H1 (cell line): ENCODE measurements around the gene ARHGAP12. TPM values are rescaled to one million over a fixed set of nuclear protein-coding genes. Genes with fewer than 3 reads are reported as not detected.

Experiments
- CTCF ChIA-PET: fragments of 300-600 bp; sonication (Branson Sonifier 250); formaldehyde crosslinking; loops from one replicate; lab custom pipeline; 2021; ENCODE audit not compliant: partially characterized antibody; lab: Charles Lee
- POLR2A ChIA-PET: fragments of 300-600 bp; sonication (Branson Sonifier 250); formaldehyde crosslinking; loops from one replicate; lab custom pipeline; 2021; ENCODE audit warnings: inconsistent platforms; ENCODE audit not compliant: partially characterized antibody; lab: Charles Lee
- DNase-seq, 2 experiments: peaks; one replicate each; pipeline versions ENCODE4 v3.0.0 to v3.0.0-alpha.2; 2010 to 2022; ENCODE audit warnings: low spot score in 2 of 2, low read depth in 1 of 2, mixed read lengths in 1 of 2
- FAIRE-seq: peaks from 2 replicates; lab custom pipeline; 2011; peaks lifted over from hg19 to GRCh38; lab: Jason Lieb, UNC
- H2AFZ ChIP-seq: 2 replicates; pipeline ENCODE4 v1.8.1; 2012; ENCODE audit warnings: low read length, inconsistent platforms
- H2AK5ac ChIP-seq: 2 replicates; pipeline ENCODE4 v1.6.1; 2013; ENCODE audit warnings: low read depth, low read length
- H2BK120ac ChIP-seq: replicated peaks from 2 replicates; pipeline ENCODE3; 2013; ENCODE audit warnings: low read depth, low read length, inconsistent platforms
- H2BK12ac ChIP-seq: 2 replicates; pipeline ENCODE4 v1.6.1; 2013; ENCODE audit warnings: low read depth, low read length
- H2BK15ac ChIP-seq: 2 replicates; pipeline ENCODE4 v1.6.1; 2013; ENCODE audit warnings: low read length
- H2BK20ac ChIP-seq: 2 replicates; pipeline ENCODE4 v1.6.1; 2013; ENCODE audit warnings: low read length
- H2BK5ac ChIP-seq: 2 replicates; pipeline ENCODE4 v1.6.1; 2013; ENCODE audit warnings: low read depth, low read length
- H3K14ac ChIP-seq: 2 replicates; pipeline ENCODE4 v1.6.1; 2013; ENCODE audit warnings: inconsistent platforms; ENCODE audit not compliant: insufficient read length
- H3K18ac ChIP-seq: 2 replicates; pipeline ENCODE4 v1.6.1; 2013; ENCODE audit warnings: low read length; ENCODE audit errors: extremely low read depth
- H3K23ac ChIP-seq: 2 replicates; pipeline ENCODE4 v1.6.1; 2013; ENCODE audit warnings: inconsistent platforms; ENCODE audit not compliant: insufficient read length
- H3K23me2 ChIP-seq: 2 replicates; pipeline ENCODE4 v1.6.1; 2013; ENCODE audit warnings: low read depth, low read length
- H3K27ac ChIP-seq: 2 replicates; pipeline ENCODE4 v1.6.1; 2011; ENCODE audit warnings: low read depth, low read length, inconsistent platforms
- H3K27me3 ChIP-seq, 4 experiments: replicated peaks in 1 of 4; 1 replicate in 1 of 4; 2 replicates in 3 of 4; pipeline versions ENCODE4 v1.6.1 to v1.8.1; 2011 to 2013; ENCODE audit warnings: low read length in 3 of 4, mild to moderate bottlenecking in 3 of 4, inconsistent platforms in 2 of 4, mixed read lengths in 2 of 4, moderate library complexity in 1 of 4; ENCODE audit not compliant: control insufficient read depth in 3 of 4, insufficient read depth in 3 of 4; ENCODE audit errors: extremely low read depth in 1 of 4
- H3K36me3 ChIP-seq, 4 experiments: 2 replicates each; pipeline versions ENCODE4 v1.6.1 to v1.8.1; 2011 to 2013; ENCODE audit warnings: mild to moderate bottlenecking in 4 of 4, low read length in 3 of 4, moderate library complexity in 2 of 4, control low read depth in 1 of 4, inconsistent platforms in 1 of 4; ENCODE audit not compliant: insufficient read depth in 4 of 4, control insufficient read depth in 2 of 4
- H3K4ac ChIP-seq: replicated peaks from 2 replicates; pipeline ENCODE3; 2013; ENCODE audit warnings: low read length, low read depth, mixed read lengths, inconsistent platforms; ENCODE audit not compliant: insufficient read length
- H3K4me1 ChIP-seq, 4 experiments: replicated peaks in 1 of 4; 1 replicate in 1 of 4; 2 replicates in 3 of 4; pipeline versions ENCODE4 v1.6.1 to v1.8.1; 2011 to 2013; ENCODE audit warnings: low read length in 3 of 4, inconsistent platforms in 2 of 4, mixed read lengths in 1 of 4; ENCODE audit not compliant: insufficient read depth in 4 of 4, control insufficient read depth in 3 of 4
- H3K4me2 ChIP-seq, 2 experiments: 2 replicates each; pipeline versions ENCODE4 v1.6.1 to v1.8.1; 2011 to 2013; ENCODE audit warnings: low read depth in 2 of 2, low read length in 2 of 2, control low read depth in 1 of 2, inconsistent platforms in 1 of 2, mild to moderate bottlenecking in 1 of 2; ENCODE audit not compliant: insufficient read depth in 1 of 2
- H3K4me3 ChIP-seq, 4 experiments: fragments of 200-600, 300-600 bp in 1 of 4; sonication (generic), shearing (Covaris generic), sonication (Bioruptor Twin) in 1 of 4; 2 replicates each; pipeline versions ENCODE4 v1.5.1 to v1.8.1; 2011 to 2016; ENCODE audit warnings: low read length in 4 of 4, low read depth in 3 of 4, control low read depth in 2 of 4, inconsistent platforms in 2 of 4, mild to moderate bottlenecking in 2 of 4, mixed read lengths in 1 of 4, moderate library complexity in 1 of 4; ENCODE audit not compliant: insufficient read depth in 2 of 4; ENCODE audit errors: extremely low read depth in 1 of 4
- H3K56ac ChIP-seq: replicated peaks from 2 replicates; pipeline ENCODE3; 2013; ENCODE audit warnings: low read depth, mild to moderate bottlenecking, mixed read lengths, low read length, inconsistent platforms; ENCODE audit not compliant: insufficient read length
- H3K79me1 ChIP-seq: 2 replicates; pipeline ENCODE4 v1.6.1; 2013; ENCODE audit warnings: low read depth, low read length, control low read depth
- H3K79me2 ChIP-seq, 2 experiments: 2 replicates each; pipeline versions ENCODE4 v1.6.1 to v1.8.1; 2012 to 2013; ENCODE audit warnings: low read length in 2 of 2, mild to moderate bottlenecking in 2 of 2, inconsistent platforms in 1 of 2; ENCODE audit not compliant: insufficient read depth in 2 of 2, control insufficient read depth in 1 of 2
- H3K9ac ChIP-seq, 4 experiments: replicated peaks in 1 of 4; 1 replicate in 1 of 4; 2 replicates in 3 of 4; pipeline versions ENCODE4 v1.6.1 to v1.8.1; 2011 to 2013; ENCODE audit warnings: low read depth in 3 of 4, low read length in 3 of 4, control low read depth in 2 of 4, mild to moderate bottlenecking in 2 of 4, moderate library complexity in 2 of 4, inconsistent platforms in 1 of 4; ENCODE audit errors: extremely low read depth in 1 of 4
- H3K9me3 ChIP-seq, 2 experiments: 2 replicates each; pipeline versions ENCODE4 v1.6.1 to v1.8.1; 2012 to 2013; ENCODE audit warnings: mild to moderate bottlenecking in 2 of 2, moderate library complexity in 2 of 2, control low read depth in 1 of 2, inconsistent platforms in 1 of 2, low read depth in 1 of 2, low read length in 1 of 2, mixed read lengths in 1 of 2; ENCODE audit not compliant: insufficient read depth in 2 of 2
- H4K20me1 ChIP-seq, 2 experiments: replicated peaks in 1 of 2; 2 replicates each; pipeline versions ENCODE3 to v1.8.1; 2011 to 2013; ENCODE audit warnings: inconsistent platforms in 2 of 2, low read length in 2 of 2, mild to moderate bottlenecking in 1 of 2; ENCODE audit not compliant: insufficient read depth in 2 of 2, control insufficient read depth in 1 of 2
- H4K5ac ChIP-seq: 2 replicates; pipeline ENCODE4 v1.6.1; 2013; ENCODE audit warnings: low read length, low read depth, mixed read lengths, inconsistent platforms; ENCODE audit not compliant: insufficient read length
- H4K8ac ChIP-seq: 2 replicates; pipeline ENCODE4 v1.8.0; 2013; ENCODE audit warnings: mild to moderate bottlenecking, moderate library complexity, low read length, inconsistent platforms; ENCODE audit not compliant: insufficient read depth; ENCODE audit errors: extremely low read depth
- H4K91ac ChIP-seq: replicated peaks from 2 replicates; pipeline ENCODE3; 2013; ENCODE audit warnings: low read length, mixed read lengths, inconsistent platforms; ENCODE audit not compliant: insufficient read length
- CEBPB ChIP-seq: IDR thresholded peaks from 2 replicates; pipeline ENCODE4 v1.6.1; 2012; ENCODE audit warnings: low read depth, low read length
- JUN ChIP-seq: IDR thresholded peaks from 2 replicates; pipeline ENCODE4 v1.6.1; 2011; ENCODE audit warnings: low read depth, mild to moderate bottlenecking, improper control_type of control experiment, low read length
- JUND ChIP-seq: IDR thresholded peaks from 2 replicates; pipeline ENCODE4 v1.6.1; 2011; ENCODE audit warnings: mild to moderate bottlenecking, improper control_type of control experiment, low read length
- MAX ChIP-seq: IDR thresholded peaks from 2 replicates; pipeline ENCODE4 v1.6.1; 2012; ENCODE audit warnings: inconsistent platforms
- POU5F1 ChIP-seq: IDR thresholded peaks from 2 replicates; pipeline ENCODE4 v1.6.1; 2011; ENCODE audit warnings: low read depth, mild to moderate bottlenecking, low read length, moderate library complexity
- RFX5 ChIP-seq: IDR thresholded peaks from 2 replicates; pipeline ENCODE4 v1.6.1; 2011; ENCODE audit warnings: low read depth, low read length, improper control_type of control experiment, borderline replicate concordance
- RXRA ChIP-seq: IDR thresholded peaks from 2 replicates; pipeline ENCODE4 v1.6.1; 2011; ENCODE audit warnings: low read depth, mild to moderate bottlenecking, low read length, moderate library complexity; ENCODE audit not compliant: insufficient read depth
- SAP30 ChIP-seq: fragments of 300-600 bp; sonication (generic); IDR thresholded peaks from 2 replicates; pipeline ENCODE4 v1.7.1; 2012; ENCODE audit warnings: low read length, moderate library complexity, mild to moderate bottlenecking, inconsistent platforms; ENCODE audit not compliant: insufficient read depth, insufficient replicate concordance
- SIN3A ChIP-seq, 2 experiments: IDR thresholded peaks in 1 of 2; conservative IDR thresholded peaks in 1 of 2; 2 replicates each; pipeline ENCODE4 v1.6.1; 2011 to 2012; ENCODE audit warnings: low read length in 2 of 2, improper control_type of control experiment in 1 of 2, low read depth in 1 of 2, mild to moderate bottlenecking in 1 of 2
- SP2 ChIP-seq: IDR thresholded peaks from 2 replicates; pipeline ENCODE4 v1.6.1; 2012; ENCODE audit warnings: mild to moderate bottlenecking, low read length, inconsistent platforms
- TAF7 ChIP-seq: optimal IDR thresholded peaks from 2 replicates; pipeline ENCODE3; 2011; ENCODE audit warnings: low read depth, mild to moderate bottlenecking, inconsistent platforms, low read length, moderate library complexity, borderline replicate concordance
- WGBS, 2 experiments: shearing (Covaris generic) in 1 of 2; methylation state at CpG; one replicate each; pipeline versions ENCODE4 v1.1.6 to v1.1.7; 2013 to 2015; ENCODE audit warnings: low lambda C conversion rate in 2 of 2, mixed read lengths in 2 of 2, inconsistent platforms in 1 of 2, low coverage in 1 of 2, missing lambda C conversion rate in 1 of 2; ENCODE audit not compliant: insufficient replicate concordance in 2 of 2, insufficient coverage in 1 of 2, insufficient read length in 1 of 2; ENCODE audit errors: extremely low coverage in 1 of 2, missing lambda C conversion rate in 1 of 2; 5-methylcytosine and 5-hydroxymethylcytosine counted together
- polyA plus RNA-seq, 7 experiments: library from polyadenylated mRNA; depleted of rRNA in 3 of 7; stranded (reverse) in 5 of 7; unstranded in 2 of 7; fragments of >200 nt in 5 of 7; fragments of 200-250 nt in 2 of 7; gene quantifications; 1 replicate in 5 of 7; 2 replicates in 1 of 7; 4 replicates in 1 of 7; pipeline versions ENCODE4 v1.2.1 to v1.2.3, GENCODE V29; 2011 to 2013; ENCODE audit warnings: missing spikeins in 2 of 7, mixed read lengths in 2 of 7
- total RNA-seq: library from RNA; stranded (reverse); fragmentation: NEBNext Ultra II Directional; extraction: Animal tissue kit (Norgen Biotek cat#: 25700); gene quantifications from 2 replicates; pipeline ENCODE4 v1.2.1, GENCODE V29; 2021

ARHGAP12 gene
- total and polyA plus RNA-seq, 2 of the 8 experiments (the other 6 are each of a cell fraction or from before 2014, with no cell fraction given): 10.1 to 39.0 TPM

GRCh38 chr10:31884386-31884785, 44.2 kb downstream of the ARHGAP12 start:
- no peak overlapping the region for H4K5ac ChIP-seq
- H3K9me3 ChIP-seq: no peaks in the 10 kb centered on the region
- H3K9ac ChIP-seq: no peak overlapping the region
- H3K4ac ChIP-seq: no peak overlapping the region
- no peak overlapping the region for H3K56ac ChIP-seq
- no peak overlapping the region for H3K27ac ChIP-seq
- no peak overlapping the region for H2BK15ac ChIP-seq
- no peak overlapping the region for H2BK5ac ChIP-seq
- TF ChIP-seq RXRA (no peak), SIN3A (conservative IDR thresholded peaks at IDR 0.05 in 1 of 2, IDR thresholded peaks at IDR 0.05 in 1 of 2; ENCODE audit: low read depth in 1 of 2, low read length in 2 of 2) (no peak), SP2 (no peak), SAP30 (no peak), POU5F1 (no peak), MAX (no peak), RFX5 (no peak), TAF7 (no peak), CEBPB (no peak), JUND (no peak), JUN (no peak)
- TF ChIP-seq, all 59 proteins: peak for 0
- H3K14ac ChIP-seq: no peak overlapping the region
- 100% methylated on average over 2 of the region's 2 CpGs; no CpG with 5 or more reads in 1 of the 2 experiments for WGBS, 2 experiments
- no peak overlapping the region for H3K4me2 ChIP-seq
- ChIA-PET CTCF (interaction anchor here (0.6 kb wide), 1 partner anchor 30 kb away, joined by 5 read pairs; no protein-coding TSS in a partner anchor), POLR2A (interaction anchor here (2.0 kb wide), 1 partner anchor 13 kb away, joined by 4 read pairs; no protein-coding TSS in a partner anchor)
- no peak overlapping the region for H3K4me3 ChIP-seq
- no peak overlapping the region for H4K8ac ChIP-seq
- no peak overlapping the region for H2AFZ ChIP-seq
- H4K91ac ChIP-seq: no peak overlapping the region
- no peak overlapping the region for H2BK120ac ChIP-seq
- no peaks in the 10 kb centered on the region for H3K4me1 ChIP-seq
- H3K36me3 ChIP-seq: no peaks in the 10 kb centered on the region
- no peaks in the 10 kb centered on the region for H3K27me3 ChIP-seq
- H3K23me2 ChIP-seq: no peaks in the 10 kb centered on the region
- H4K20me1 ChIP-seq: no peaks in the 10 kb centered on the region
- H3K79me1 ChIP-seq: peaks cover 2% of the 10 kb centered on the region
- H2BK20ac ChIP-seq: no peak overlapping the region
- H2AK5ac ChIP-seq: no peak overlapping the region
- H3K79me2 ChIP-seq: peaks cover 0 to 60% of the 10 kb centered on the region in 2 experiments; a peak in 2 of 4 replicates
- H2BK12ac ChIP-seq: no peak overlapping the region
- DNase-seq (no peak), FAIRE-seq (no peak)
- no peak overlapping the region for H3K18ac ChIP-seq
- no peak overlapping the region for H3K23ac ChIP-seq
